NCI-H1105 (cell line): ENCODE measurements around the gene ZNF57.
"Not testable (repeated sequence)": the region's sequence is repeated elsewhere in the genome, so short reads cannot be mapped to it uniquely, and the experiment has no call there.

Experiments used
- DNase-seq: peaks from one replicate; lab custom pipeline; 2025; lab: John Stamatoyannopoulos, UW

The ZNF57 gene

DNA sequence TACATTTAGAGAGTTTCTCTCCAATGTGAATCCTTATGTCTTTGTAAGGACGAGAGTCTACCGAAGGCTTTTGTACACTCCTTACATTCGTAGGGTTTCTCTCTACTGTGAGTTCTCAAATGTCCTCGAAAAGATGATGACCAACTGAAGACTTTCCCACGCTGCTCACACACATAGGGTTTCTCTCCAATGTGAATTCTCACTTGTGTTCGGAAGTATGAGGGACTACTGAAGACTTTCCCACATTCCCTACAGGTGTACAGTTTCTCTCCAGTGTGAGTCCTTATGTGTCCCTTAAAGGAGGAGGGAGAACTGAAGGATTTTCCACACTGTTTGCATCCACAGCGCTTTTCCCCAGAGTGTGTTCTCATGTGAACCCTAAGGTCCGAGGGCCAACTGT is 4.0 kb upstream of the ZNF57 start:
- DNase-seq = no peak

- DNase-seq = no peak
Observed at GRCh38 chr19:2902590-2903218, 2.0 kb downstream of the ZNF57 start.

DNA sequence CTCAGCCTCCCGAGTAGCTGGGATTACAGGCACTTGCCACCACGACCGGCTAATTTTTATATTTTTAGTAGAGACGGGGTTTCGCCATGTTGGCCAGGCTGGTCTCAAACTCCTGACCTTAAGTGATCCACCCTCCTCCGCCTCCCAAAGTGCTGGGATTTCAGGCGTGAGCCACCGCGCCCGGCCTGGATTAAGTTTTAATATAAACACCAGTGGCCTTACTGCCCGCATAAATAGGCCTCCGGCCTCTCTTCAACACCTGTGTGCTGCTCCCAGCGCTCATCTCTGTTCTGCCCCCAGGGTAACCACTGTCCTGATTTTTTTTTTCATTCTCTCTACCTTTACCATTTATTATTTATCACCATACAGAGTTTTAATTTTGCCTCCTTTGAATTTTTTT is 2.6 kb downstream of the ZNF57 start:
- DNase-seq = not testable (repeated sequence)

GRCh38 chr19:2905918-2906519 is 5.3 kb downstream of the ZNF57 start:
- no peak for DNase-seq

DNA sequence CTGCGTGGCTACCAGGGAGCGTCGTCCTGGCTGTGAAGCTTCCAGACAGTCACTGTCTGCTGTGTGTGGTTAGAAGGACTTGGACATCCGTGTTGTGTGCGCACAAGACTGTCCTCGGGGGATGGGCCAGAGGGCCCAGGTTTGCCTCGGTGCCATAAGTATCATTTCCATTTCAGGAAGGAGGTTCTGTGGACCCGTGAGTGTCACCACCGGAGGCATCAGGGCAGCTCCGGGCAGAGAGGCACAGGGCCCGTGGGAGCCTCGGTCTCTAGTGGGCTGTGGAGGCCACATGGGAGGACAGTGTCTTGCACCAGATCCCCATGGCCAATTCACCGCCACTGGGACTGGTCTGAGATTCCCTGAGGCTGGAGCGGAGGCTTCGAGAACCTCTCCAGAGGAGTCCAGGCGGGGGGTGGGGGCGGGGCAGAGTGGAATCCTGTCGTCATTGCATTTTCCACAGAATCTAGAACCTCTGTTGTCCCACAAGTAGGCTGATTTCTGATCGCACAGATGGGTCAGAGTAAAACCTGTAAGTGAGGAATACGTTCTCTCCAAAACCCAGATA is 6.0 kb downstream of the ZNF57 start:
- no peak for DNase-seq

DNA sequence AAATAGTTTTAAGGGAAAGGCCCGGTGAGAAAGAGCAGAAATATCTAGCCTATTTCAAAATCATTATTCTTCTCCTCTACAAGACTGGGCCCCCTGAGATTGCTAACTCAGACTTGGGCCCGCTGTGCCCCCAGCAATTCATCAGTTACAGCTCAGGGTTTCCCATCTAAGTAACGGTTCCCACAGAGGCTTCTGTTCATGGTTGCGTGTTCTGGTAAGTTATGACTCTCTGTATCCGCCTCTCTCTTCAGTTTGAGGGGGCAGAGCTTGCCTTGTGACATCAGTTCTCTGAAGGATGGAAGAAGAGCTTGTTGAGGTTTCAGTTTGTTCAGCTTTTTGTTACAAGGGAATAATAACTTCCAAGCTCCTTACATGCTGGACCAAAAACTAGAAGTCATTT is 11.6 kb downstream of the ZNF57 start:
- DNase-seq = no peak

- no peak for DNase-seq
Observed at GRCh38 chr19:2917275-2918184, 16.8 kb downstream of the ZNF57 start.

DNA sequence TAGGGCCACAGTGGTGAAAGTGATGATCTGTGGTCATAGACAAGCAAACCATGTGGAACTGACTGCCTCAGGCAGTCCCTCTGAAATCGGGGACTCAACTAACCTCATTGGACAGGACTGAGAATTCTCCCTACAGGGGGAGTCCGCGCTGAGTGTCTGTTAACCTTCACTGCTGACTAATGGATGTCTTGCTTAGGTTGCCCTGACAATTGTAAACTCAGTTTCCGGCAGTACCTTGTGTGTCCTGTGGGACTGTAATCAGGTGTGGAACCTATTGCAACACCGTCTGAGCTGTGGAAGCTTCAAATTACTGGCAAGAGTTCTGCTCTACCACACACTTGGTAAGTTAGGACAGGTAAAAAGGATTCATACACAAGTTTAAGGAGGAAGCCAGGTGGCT is 22.3 kb downstream of the ZNF57 start:
- no peak for DNase-seq

DNA sequence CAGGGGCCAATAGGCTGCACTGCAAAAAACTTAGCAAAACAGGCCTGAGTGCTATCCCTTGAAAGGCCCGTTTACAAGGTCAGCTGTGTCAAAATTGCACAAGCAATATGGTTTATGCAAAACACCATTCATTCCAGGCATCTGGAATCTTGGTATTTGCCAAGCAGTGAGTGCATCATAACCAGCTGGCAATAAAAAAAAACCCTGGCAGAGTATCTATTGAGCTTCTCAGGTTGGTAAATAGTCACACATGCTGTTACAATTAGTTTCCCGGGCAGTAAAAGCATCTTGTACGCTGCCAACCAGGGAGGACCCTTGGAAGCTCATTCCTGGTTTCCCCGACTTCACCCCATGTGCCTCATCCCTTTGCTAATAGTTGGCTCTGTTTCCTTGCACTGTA is 22.8 kb downstream of the ZNF57 start:
- DNase-seq = no peak

GRCh38 chr19:2926341-2927031 is 25.8 kb downstream of the ZNF57 start:
- no peak for DNase-seq

DNA sequence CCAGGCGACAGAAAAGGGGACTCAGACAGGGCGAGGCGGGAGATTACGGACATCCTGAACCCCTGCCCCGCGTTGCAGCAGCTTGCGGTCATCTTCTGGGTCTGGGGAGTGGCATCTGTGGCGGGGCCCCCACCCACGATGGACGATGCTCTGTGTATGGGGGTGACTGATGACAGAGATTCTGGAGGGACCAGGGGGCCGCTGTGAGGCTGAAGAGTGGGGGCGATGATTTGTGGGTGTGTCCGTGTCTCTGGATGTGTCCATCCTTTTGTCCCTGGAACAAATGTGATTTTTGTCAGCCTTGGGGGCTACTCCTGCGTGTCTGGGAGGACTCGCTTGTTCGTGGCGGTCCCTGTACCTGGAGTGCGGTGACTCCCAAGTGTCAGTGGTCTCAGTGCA is 26.3 kb downstream of the ZNF57 start:
- DNase-seq = no peak

DNA sequence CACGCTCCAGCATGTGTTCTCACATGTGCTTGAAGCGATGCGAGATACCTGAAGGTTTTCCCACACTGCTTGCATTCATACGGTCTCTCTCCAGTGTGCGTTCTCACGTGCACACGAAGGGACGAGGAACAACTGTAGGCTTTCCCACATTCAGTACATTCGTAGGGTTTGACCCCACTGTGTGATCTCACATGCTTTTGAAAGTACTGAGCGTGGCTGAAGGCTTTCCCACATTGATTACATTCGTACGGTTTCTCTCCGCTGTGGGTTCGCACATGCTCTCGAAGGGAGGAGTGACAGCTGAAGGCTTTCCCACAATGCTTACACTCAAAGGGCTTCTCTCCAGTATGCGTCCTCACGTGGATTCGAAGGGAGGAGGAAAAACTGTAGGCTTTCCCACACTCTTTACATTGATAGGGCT is 32.8 kb downstream of the ZNF57 start:
- no peak for DNase-seq

DNA sequence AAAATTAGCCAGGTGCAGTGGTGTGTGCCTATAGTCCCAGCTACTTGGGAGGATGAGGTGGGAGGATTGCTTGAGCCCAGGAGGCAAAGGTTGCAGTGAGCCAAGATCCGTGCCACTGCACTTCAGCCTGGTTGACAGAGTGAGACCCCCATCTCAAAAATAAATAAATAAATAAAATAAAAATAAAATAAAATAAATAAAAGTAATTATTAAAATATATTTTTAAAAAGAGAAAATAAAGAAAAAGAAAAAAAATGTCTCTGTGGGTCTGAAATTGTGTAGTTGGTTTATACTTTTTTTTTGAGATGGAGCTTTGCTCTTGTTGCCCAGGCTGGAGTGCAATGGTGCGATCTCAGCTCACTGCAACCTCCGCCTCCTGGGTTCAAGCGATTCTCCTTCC is 35.1 kb downstream of the ZNF57 start:
- DNase-seq = not testable (repeated sequence)

GRCh38 chr19:2942928-2943640 is 42.4 kb downstream of the ZNF57 start:
- DNase-seq = no peak

DNA sequence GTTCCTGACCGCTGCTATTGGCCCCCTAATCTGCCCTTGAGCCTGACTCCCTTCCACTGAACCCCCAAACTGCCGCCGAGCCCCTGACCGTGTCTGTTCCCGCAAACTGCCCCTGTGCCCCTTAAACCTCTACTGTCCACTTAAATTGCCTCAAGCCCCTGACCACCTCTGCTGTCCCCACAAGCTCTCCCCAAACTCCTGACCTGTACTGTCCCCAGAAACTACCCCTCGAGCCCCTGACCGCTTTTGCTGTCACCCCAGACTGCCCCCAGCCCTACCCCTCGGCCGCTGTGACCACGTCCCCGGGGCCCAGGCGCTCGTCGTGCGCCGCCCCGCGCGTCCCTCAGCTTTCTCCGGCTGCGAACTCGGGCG is 43.7 kb downstream of the ZNF57 start:
- DNase-seq = no peak

DNA sequence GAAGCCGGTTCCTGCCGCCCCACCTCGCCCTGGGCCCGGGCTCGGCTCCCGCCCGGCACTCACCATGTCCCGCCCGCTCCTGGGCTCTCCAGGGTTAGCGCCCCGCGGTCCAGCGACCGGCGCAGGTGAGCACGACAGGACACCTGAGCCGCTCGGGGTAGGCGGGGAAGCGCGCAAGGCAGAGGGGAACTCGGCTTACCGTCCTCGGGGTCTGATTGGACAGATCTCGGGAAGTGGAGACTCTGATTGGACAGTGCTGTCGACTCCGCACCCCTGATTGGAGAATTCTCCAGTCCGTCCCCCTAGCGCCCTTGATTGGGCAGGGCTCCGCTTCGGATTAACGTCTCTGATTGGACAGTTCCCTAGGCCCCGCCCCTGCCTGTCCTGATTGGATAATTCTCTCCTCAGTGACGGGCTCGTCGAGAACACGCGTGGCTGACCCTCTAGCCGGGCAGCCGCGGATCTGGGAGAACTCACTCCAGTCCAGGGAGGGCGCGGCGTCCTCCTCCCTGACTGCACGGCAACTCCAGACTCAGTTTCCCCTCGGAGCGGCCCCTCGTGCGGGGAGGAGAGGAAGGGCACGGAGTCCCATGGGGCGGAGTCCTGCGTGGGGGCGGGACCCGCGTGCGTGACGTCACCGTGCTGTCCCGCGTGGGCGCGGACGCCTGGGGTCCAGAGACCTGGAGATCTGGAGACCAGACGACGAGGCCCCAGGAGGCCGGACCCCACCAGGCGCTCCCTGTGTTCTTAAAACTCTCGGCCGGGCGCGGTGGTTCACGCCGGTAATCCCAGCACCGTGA is 44.2 kb downstream of the ZNF57 start, which contains the start of gene ZNF77:
Gene ZNF77 (minus strand): TSS at position 197 of the 800 bp plus-strand sequence. CDS start 131 bp downstream, at position 66.
- peak; percentile 99 for DNase-seq

DNA sequence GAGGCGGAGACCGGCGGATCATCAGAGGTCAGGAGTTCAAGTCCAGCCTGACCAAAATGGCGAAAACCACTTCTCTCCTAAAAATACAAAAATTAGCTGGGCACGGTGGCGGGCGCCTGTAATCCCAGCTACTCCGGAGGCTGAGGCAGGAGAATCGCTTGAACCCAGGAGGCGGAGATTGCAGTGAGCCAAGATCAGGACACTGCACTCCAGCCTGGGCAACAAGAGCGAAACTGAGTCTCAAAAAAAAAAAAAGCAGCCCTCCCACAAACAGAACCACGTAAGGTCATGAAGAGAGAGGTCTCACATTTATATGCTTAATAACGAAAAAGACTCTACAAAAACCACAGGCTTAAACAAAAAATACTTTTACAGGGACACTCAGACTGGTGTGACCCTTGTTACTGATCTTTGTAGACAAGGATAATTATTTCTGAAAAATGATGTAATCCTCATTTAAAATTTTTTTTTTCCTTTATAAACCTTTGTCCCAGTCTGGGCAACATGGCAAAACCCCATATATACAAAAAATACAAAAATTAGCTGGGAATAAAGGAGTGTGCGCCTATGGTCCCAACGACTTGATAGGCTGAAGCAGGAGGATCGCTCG is 45.0 kb downstream of the ZNF57 start:
- DNase-seq = no peak

DNA sequence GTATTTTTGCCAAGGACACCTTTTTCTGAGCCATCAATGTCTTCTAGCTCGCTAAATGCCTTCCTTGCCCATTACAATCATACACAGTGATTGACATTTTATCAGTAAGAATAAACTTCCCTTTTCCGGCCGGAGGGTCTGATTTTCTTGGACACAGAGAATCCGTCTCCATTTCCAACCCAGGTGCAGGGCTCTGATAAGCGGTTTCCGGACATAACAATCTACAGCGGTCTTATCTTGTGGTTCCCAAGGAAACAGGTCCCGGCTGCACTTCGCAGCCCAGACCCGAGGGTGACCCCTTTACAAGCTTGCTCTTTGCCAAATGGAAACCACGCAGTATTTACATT is 49.2 kb downstream of the ZNF57 start:
- DNase-seq = no peak

DNA sequence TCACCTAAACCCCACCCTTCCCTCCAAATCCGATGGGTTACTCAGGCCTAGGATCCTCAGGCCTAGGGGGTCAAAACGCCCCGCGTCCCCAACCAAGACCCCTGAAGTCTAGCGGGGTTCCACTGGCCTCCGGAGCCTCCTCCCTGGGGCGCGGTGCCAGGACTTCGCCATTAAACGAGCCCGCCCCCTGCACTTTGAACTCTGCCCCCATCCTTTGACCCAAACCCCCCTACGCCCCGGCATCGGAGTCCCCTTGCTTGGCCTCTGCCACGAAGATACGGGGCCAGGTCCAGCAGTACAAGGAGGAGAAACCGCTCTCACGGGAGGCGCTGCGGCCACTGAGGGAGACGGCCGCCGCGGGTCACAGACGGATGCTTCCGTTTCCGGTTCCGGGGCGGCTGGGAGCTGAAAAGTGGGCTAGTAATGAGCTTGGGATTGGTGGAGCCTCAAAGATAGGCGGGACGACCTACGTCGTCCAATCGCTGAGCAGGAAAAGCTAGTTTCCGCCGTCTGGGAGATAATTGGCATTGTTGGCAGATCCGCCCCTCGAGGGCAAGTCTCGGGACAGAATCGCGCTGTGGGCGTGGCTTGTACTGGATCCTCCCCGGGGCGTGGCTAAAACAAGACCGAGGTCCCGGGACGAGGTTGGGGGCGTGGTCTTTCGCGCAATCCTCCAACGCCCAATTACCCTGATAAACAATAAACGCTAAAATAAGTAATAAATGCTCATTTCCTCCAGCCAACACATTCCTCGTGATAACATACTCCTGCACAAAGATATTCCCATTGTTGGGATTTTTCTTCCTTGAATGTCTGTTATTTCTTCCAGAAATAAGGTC is 49.8 kb downstream of the ZNF57 start:
- DNase-seq = peak; percentile 99
